ENCODE results near the gene GJA4.

GJA4 gene

GRCh38 chr1:34759503-34760357 lies 33.1 kb upstream of the GJA4 start, which contains the start of gene GJB4:
TSS of gene GJB4 (plus strand) at chr1:34759740. CDS start at chr1:34761255, 1,515 bp downstream.
- Histone ChIP-seq H3K4me1 (ENCODE audit: control insufficient read depth, insufficient read depth, low read length) (no peaks in the 10 kb centered on the region), H3K4me3 (ENCODE audit: low read depth, low read length) (no peak within 1 kb of the TSS), H3K9me3 (ENCODE audit: control insufficient read depth, insufficient read depth, low read depth, low read length) (no peaks in the 10 kb centered on the region), H3K27ac (ENCODE audit: extremely low read depth, low read depth, low read length) (no peak within 1 kb of the TSS), H3K36me3 (ENCODE audit: control insufficient read depth in 2 of 2, insufficient read depth in 1 of 2, low read length in 2 of 2) (no peaks in the 10 kb centered on the region)
- ChIA-PET POLR2A (no interaction called here), CTCF (interaction anchor here (0.6 to 1.9 kb wide), 4 partner anchors 16 to 1446 kb away, joined by 3 to 8 read pairs (median 3); no protein-coding TSS in a partner anchor)
- TF ChIP-seq ZBTB11 (tag by site-specific recombination; conservative IDR thresholded peaks at IDR 0.05; ENCODE audit: low read depth) (no peak), KLF10 (tag by site-specific recombination; IDR thresholded peaks at IDR 0.05) (no peak), ZFHX2 (tag by site-specific recombination; conservative IDR thresholded peaks at IDR 0.05) (0 out of 2 replicates have a peak, but pooled peaks have one; percentile 27), SCRT2 (tag by site-specific recombination; IDR thresholded peaks at IDR 0.05) (peak; percentile 9; the same call in 1 of the 2 replicates), EGR2 (tag by site-specific recombination; IDR thresholded peaks at IDR 0.05; ENCODE audit: low read depth) (peak; percentile 71; the same call in 1 of the 2 replicates), KLF9 (tag by site-specific recombination; IDR thresholded peaks at IDR 0.05; ENCODE audit: low read depth) (no peak), GLI2 (tag by site-specific recombination; IDR thresholded peaks at IDR 0.05; ENCODE audit: borderline replicate concordance, low read depth) (no peak), REPIN1 (tag by site-specific recombination; IDR thresholded peaks at IDR 0.05; ENCODE audit: low read depth) (no peak)

GRCh38 chr1:34761176-34761761 lies 31.5 kb upstream of the GJA4 start:
- no peaks in the 10 kb centered on the region for H3K36me3 ChIP-seq (ENCODE audit: control insufficient read depth in 2 of 2, insufficient read depth in 1 of 2, low read length in 2 of 2)
- no peak overlapping the region for H3K4me3 ChIP-seq (ENCODE audit: low read depth, low read length)
- H3K27ac ChIP-seq (ENCODE audit: extremely low read depth, low read depth, low read length), result no peak overlapping the region
- no peaks in the 10 kb centered on the region for H3K4me1 ChIP-seq (ENCODE audit: control insufficient read depth, insufficient read depth, low read length)
- H3K9me3 ChIP-seq (ENCODE audit: control insufficient read depth, insufficient read depth, low read depth, low read length), result no peaks in the 10 kb centered on the region
- ChIA-PET CTCF (no interaction called here), POLR2A (no interaction called here)
- TF ChIP-seq ZFP37 (tag by site-specific recombination; IDR thresholded peaks at IDR 0.05), result no peak
- TF ChIP-seq ZNF350 (tag by site-specific recombination; IDR thresholded peaks at IDR 0.05), result no peak
- no peak for TF ChIP-seq ZNF202 (tag by site-specific recombination; IDR thresholded peaks at IDR 0.05; ENCODE audit: borderline replicate concordance)
- no peak for TF ChIP-seq ZNF280D (tag by site-specific recombination; IDR thresholded peaks at IDR 0.05)
- no peak for TF ChIP-seq MEIS1 (CRISPR knock-in tag; IDR thresholded peaks at IDR 0.05; ENCODE audit: borderline replicate concordance)

Measured in HEK293 (cell line).